ENCODE data around the gene RMDN2.

Gene RMDN2

DNA sequence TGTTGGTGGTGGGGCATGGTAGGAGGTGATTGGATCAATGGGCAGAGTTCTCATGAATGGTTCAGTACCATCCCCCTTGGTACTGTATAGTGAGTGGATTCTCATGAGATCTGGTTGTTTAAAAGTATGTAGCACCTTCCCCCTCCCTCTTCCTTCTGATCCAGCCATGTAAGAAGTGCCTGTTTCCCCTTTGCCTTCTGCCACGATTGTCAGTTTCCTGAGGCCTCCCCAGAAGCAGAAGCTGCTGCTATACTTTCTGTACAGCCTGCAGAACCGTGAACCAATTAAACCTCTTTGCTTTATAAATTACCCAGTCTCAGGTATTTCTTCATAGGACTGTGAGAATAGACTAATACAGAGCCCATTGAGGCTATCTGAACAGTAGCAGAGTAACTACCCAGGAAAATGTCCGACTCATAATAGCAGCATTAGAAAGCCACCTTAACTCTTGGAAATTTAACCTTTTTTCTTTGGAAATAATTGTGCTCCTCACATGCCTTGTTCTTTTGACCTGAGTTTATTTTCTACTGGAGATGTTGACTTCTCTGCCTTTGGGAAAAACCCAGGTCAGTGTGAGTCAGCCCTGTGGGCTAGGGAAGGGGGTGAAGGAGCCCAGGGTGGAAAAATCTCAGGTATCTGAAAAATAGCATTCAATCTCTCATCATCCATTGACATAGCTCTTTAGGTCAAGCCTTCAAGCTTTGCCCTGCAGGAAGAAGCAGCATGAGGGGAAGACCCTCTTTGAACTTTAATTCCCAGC, 132.7 kb downstream of the RMDN2 start:
- no peak for DNase-seq

DNA sequence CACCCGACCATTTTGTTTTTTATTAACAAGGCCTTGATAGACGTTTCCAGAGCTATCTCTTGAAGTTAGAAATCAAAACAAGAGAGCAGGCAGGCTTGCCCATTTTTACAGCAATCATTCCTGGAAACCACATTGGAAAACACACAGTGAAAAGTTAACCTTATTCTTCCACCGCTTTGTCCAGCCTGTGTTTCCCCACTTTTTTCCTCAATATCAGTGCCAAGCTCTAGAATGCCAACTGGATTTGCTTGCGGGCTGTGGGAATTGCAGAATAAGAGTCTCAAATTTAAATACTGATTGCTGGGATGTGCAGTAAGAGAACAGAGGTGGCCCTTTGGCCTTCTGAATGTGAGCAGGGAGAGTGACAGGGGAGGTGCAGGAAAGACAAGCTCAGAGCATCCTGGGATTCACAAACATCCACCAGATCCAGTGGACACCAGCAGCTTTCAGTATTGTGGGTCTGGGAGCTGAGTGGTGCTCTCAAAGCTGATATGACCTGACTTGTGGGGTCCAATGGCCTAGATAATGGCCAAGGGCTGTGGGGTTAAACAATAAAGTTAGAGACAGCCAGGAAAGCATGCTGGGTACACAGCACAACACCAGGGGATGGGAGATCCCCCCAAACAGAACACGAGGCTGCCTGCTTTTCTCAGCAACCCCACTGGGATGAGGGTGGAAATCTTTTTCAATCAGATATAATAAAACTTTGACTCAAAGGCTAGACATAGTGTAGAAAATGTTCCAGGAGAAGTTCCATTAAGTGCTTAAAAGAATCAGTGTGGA, 135.3 kb downstream of the RMDN2 start:
- DNase-seq: no peak

DNA sequence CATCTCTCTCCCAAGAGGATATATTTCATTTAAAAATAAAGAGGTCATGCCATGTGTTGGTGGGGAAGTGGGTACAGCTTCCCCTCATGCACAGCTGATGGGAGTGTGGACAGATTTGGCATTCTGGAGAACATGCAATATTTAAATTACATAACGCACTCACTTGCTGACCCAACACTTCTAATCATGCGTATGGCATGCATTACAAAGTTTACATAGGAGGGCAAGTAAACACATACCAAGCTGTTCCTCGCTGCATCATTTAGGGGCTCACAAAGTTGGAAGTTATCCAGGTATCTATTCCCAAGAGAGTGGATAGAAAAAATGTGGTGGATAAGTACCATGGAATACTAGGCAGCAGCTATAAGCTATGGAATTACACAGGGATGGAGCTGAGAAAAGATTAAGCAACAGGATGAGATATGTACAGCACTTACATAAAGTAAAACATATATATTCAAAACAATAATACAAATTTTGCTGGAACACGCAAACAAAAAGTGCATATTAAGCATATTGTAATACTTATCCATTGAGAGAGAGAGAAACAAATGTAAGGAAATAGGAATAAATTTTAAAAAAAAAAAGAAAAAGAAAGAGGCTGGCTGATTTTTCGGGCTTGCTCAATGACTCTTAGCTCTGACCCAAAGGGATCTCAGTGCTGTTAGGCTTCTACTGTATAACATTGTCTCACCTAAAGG, 139.9 kb downstream of the RMDN2 start:
- no peak for DNase-seq

DNA sequence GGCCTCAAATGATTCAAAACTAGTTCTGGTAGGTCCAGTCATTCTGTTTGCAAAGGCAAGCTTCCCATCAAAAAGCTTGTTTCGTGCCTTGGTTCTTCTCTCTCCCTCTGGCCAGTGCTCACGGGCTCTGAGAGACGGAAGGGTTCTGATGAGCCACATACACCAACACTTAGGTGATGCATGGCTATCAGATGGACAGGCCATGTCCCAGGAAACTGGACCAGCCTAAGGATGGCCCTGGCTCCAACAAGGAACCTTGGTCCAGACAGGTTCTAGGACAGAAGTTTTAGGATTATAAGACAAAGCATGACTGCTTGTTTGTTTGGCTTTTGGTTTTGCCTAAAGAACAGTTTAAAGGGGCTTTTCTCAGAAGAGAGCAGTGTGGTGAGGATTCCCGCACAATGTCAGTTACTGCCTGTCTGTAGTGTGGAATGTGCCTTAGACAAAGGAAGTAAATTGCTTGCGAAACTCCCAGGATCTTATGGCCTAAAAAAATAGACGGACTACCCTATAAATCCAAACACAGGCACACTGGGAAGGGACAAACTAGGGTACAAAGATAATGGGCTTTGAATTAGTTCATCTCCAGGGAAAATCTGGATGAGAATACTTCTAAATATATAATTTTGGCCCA, 140.5 kb downstream of the RMDN2 start:
- no peak for DNase-seq

GRCh38 chr2:38066421-38067115, 141.5 kb downstream of the RMDN2 start:
- DNase-seq: no peak
